ENCODE data around the gene MPZL1.
A peak's percentile ranks its signal among the peaks of the same experiment; 100 is the strongest.

GRCh38 chr1:167676916-167677848 lies 44.6 kb upstream of the MPZL1 start:
- TF ChIP-seq CTCF (conservative IDR thresholded peaks at IDR 0.05; ENCODE audit: low read length) (0 out of 2 replicates have a peak, but pooled peaks have one; percentile 15), EZH2phosphoT487 (IDR thresholded peaks at IDR 0.05; ENCODE audit: borderline replicate concordance, low read depth, low read length) (no peak)
